ENCODE results near the gene PRRC2A. TPM values are rescaled to one million over a fixed set of nuclear protein-coding genes. Genes with fewer than 3 reads are reported as not detected.

The PRRC2A gene
- polyA plus RNA-seq, 1 donor from 2014 or later, result 39.9 TPM

DNA sequence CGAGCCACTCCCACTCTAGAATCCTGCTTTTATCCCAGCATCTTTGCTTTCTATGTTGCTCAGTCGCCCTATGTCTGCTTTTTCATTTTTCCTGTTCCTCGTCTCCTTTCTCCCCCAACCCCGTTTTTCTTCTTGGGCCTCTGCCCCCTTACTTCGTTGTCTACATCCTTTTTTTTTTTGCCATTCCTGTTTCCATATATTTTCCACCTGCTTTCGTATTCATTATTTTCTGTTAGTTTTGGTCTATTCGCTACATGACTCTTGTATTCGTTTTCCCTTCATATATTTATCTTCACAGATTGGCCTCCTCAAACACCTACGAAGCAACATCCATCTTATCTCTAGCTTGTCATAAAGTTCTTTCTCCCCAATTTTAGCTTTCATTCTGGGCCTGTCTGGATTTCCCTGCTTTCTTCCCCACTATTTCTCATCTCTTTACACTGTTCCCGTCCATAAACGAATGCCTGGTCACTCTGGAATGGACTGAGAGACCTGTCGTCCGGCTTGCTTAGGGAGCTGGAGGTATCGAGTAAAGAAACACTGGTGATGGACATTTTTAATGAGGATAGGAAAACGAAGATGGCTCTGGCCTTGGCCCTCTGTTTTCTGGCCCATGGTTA lies 915 bp downstream of the PRRC2A start:
- peaks cover 5% of the 10 kb centered on the region for H3K36me3 ChIP-seq (ENCODE audit: insufficient read depth, low read length)
- no peaks in the 10 kb centered on the region for H3F3A ChIP-seq (ENCODE audit: insufficient read depth, low read length, poor library complexity, severe bottlenecking)
- no peaks in the 10 kb centered on the region for H3K27me3 ChIP-seq (ENCODE audit: insufficient read depth, low read depth, low read length)
- peak overlapping the region; percentile 100 for H3K4me2 ChIP-seq (ENCODE audit: low read length)
- no peaks in the 10 kb centered on the region for H3K9me3 ChIP-seq (ENCODE audit: low read length)
- TF ChIP-seq, protein P1, sequence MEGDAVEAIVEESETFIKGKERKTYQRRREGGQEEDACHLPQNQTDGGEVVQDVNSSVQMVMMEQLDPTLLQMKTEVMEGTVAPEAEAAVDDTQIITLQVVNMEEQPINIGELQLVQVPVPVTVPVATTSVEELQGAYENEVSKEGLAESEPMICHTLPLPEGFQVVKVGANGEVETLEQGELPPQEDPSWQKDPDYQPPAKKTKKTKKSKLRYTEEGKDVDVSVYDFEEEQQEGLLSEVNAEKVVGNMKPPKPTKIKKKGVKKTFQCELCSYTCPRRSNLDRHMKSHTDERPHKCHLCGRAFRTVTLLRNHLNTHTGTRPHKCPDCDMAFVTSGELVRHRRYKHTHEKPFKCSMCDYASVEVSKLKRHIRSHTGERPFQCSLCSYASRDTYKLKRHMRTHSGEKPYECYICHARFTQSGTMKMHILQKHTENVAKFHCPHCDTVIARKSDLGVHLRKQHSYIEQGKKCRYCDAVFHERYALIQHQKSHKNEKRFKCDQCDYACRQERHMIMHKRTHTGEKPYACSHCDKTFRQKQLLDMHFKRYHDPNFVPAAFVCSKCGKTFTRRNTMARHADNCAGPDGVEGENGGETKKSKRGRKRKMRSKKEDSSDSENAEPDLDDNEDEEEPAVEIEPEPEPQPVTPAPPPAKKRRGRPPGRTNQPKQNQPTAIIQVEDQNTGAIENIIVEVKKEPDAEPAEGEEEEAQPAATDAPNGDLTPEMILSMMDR (IDR thresholded peaks at IDR 0.05; ENCODE audit: poor library complexity, severe bottlenecking), result no peak
- TF ChIP-seq EP300 (conservative IDR thresholded peaks at IDR 0.05; ENCODE audit: poor library complexity, severe bottlenecking), result no peak
- TF ChIP-seq RAD21 (conservative IDR thresholded peaks at IDR 0.05), result no peak
- no peak for TF ChIP-seq SMC3 (conservative IDR thresholded peaks at IDR 0.05; ENCODE audit: poor library complexity)
- TF ChIP-seq TAF1 (IDR thresholded peaks at IDR 0.05; ENCODE audit: low read depth), result no peak
- no peak for TF ChIP-seq EZH2 (IDR thresholded peaks at IDR 0.05; ENCODE audit: borderline replicate concordance, insufficient read depth, low read length, poor library complexity, severe bottlenecking)
- no peak for TF ChIP-seq MXI1 (conservative IDR thresholded peaks at IDR 0.05; ENCODE audit: poor library complexity, severe bottlenecking)
- peak overlapping the region; percentile 99 for H3K27ac ChIP-seq (ENCODE audit: low read length)
- peak overlapping the region; percentile 100 for H3K9ac ChIP-seq (ENCODE audit: low read length)
- no peaks in the 10 kb centered on the region for H4K20me1 ChIP-seq (ENCODE audit: insufficient read depth)
- H3K4me3 ChIP-seq (ENCODE audit: low read length), result peak overlapping the region; percentile 93
- H3K9me2 ChIP-seq (ENCODE audit: insufficient read depth, low read length), result no peaks in the 10 kb centered on the region
- H3K79me2 ChIP-seq (replicated peaks; ENCODE audit: insufficient read depth, low read length), result peaks cover 45% of the 10 kb centered on the region
- H2AFZ ChIP-seq (ENCODE audit: low read depth, low read length), result peak overlapping the region; percentile 88

DNA sequence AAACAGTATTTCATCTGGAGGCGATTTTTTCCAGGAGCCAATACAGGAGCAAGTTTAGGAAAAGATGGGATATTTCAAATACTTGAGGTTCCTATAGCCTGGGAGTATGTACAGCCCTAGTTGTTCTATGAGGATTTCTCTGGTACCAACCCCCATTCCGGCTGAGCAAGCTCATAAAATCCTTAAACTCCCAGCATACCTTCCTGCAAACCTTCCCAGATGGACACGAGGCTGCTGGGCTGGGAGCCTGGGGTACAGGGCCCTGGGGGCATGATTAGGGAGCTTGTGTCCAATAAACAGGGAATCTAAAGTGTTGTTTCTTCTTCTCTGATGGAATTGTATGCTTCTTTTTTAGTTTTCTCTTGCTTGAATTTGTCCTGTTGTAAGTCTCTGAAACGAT lies 1.5 kb downstream of the PRRC2A start:
- Histone ChIP-seq H3K79me2 (replicated peaks; ENCODE audit: insufficient read depth, low read length) (peaks cover 49% of the 10 kb centered on the region), H3K27ac (ENCODE audit: low read length) (peak overlapping the region; percentile 99), H3K4me3 (ENCODE audit: low read length) (peak overlapping the region; percentile 93)

DNA sequence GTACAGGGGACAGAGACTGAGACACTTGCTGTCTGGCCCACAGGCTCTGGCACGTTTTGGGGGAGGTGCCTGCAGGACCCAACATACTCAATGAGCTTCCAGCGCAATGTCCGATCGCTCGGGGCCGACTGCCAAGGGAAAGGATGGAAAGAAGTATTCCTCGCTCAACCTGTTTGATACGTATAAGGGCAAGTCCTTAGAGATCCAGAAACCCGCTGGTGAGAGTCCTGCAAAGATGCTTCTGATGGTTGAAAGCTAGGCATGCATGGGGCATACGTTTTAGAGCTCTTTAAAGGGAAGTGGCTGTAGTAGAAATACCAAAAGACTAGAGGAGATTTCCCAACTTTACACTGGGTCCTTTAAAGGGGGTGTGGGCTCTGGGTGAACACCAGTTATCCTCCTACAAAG lies 2.2 kb downstream of the PRRC2A start:
- Histone ChIP-seq H3K4me3 (ENCODE audit: low read length) (peak overlapping the region; percentile 93), H3K4me2 (ENCODE audit: low read length) (peak overlapping the region; percentile 100), H2AFZ (ENCODE audit: low read depth, low read length) (no peak overlapping the region), H3K27ac (ENCODE audit: low read length) (peak overlapping the region; percentile 99), H4K20me1 (ENCODE audit: insufficient read depth) (no peaks in the 10 kb centered on the region), H3K27me3 (ENCODE audit: insufficient read depth, low read depth, low read length) (no peaks in the 10 kb centered on the region), H3K9me2 (ENCODE audit: insufficient read depth, low read length) (no peaks in the 10 kb centered on the region), H3F3A (ENCODE audit: insufficient read depth, low read length, poor library complexity, severe bottlenecking) (no peaks in the 10 kb centered on the region), H3K79me2 (replicated peaks; ENCODE audit: insufficient read depth, low read length) (peaks cover 51% of the 10 kb centered on the region), H3K9me3 (ENCODE audit: low read length) (no peaks in the 10 kb centered on the region), H3K9ac (ENCODE audit: low read length) (peak overlapping the region; percentile 100), H3K36me3 (ENCODE audit: insufficient read depth, low read length) (peaks cover 5% of the 10 kb centered on the region)
- no peak for TF ChIP-seq POLR2AphosphoS5 (IDR thresholded peaks at IDR 0.05)
- TF ChIP-seq EZH2 (IDR thresholded peaks at IDR 0.05; ENCODE audit: borderline replicate concordance, insufficient read depth, low read length, poor library complexity, severe bottlenecking), result no peak
- TF ChIP-seq, protein P1 (IDR thresholded peaks at IDR 0.05; ENCODE audit: poor library complexity, severe bottlenecking), result no peak
- no peak for TF ChIP-seq TAF1 (IDR thresholded peaks at IDR 0.05; ENCODE audit: low read depth)
- TF ChIP-seq EP300 (conservative IDR thresholded peaks at IDR 0.05; ENCODE audit: poor library complexity, severe bottlenecking), result no peak
- no peak for TF ChIP-seq MXI1 (conservative IDR thresholded peaks at IDR 0.05; ENCODE audit: poor library complexity, severe bottlenecking)
- no peak for TF ChIP-seq RAD21 (conservative IDR thresholded peaks at IDR 0.05)
- TF ChIP-seq SMC3 (conservative IDR thresholded peaks at IDR 0.05; ENCODE audit: poor library complexity), result no peak
- TF ChIP-seq, protein P2, sequence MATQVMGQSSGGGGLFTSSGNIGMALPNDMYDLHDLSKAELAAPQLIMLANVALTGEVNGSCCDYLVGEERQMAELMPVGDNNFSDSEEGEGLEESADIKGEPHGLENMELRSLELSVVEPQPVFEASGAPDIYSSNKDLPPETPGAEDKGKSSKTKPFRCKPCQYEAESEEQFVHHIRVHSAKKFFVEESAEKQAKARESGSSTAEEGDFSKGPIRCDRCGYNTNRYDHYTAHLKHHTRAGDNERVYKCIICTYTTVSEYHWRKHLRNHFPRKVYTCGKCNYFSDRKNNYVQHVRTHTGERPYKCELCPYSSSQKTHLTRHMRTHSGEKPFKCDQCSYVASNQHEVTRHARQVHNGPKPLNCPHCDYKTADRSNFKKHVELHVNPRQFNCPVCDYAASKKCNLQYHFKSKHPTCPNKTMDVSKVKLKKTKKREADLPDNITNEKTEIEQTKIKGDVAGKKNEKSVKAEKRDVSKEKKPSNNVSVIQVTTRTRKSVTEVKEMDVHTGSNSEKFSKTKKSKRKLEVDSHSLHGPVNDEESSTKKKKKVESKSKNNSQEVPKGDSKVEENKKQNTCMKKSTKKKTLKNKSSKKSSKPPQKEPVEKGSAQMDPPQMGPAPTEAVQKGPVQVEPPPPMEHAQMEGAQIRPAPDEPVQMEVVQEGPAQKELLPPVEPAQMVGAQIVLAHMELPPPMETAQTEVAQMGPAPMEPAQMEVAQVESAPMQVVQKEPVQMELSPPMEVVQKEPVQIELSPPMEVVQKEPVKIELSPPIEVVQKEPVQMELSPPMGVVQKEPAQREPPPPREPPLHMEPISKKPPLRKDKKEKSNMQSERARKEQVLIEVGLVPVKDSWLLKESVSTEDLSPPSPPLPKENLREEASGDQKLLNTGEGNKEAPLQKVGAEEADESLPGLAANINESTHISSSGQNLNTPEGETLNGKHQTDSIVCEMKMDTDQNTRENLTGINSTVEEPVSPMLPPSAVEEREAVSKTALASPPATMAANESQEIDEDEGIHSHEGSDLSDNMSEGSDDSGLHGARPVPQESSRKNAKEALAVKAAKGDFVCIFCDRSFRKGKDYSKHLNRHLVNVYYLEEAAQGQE (IDR thresholded peaks at IDR 0.05; ENCODE audit: borderline replicate concordance), result no peak

More for the DNA sequence above, 1.5 kb downstream of the PRRC2A start:
- no peak overlapping the region for H2AFZ ChIP-seq (ENCODE audit: low read depth, low read length)
- H3K9me2 ChIP-seq (ENCODE audit: insufficient read depth, low read length), result no peaks in the 10 kb centered on the region
- H3K9me3 ChIP-seq (ENCODE audit: low read length), result no peaks in the 10 kb centered on the region
- no peaks in the 10 kb centered on the region for H3K27me3 ChIP-seq (ENCODE audit: insufficient read depth, low read depth, low read length)
- TF ChIP-seq SMC3 (conservative IDR thresholded peaks at IDR 0.05; ENCODE audit: poor library complexity), result no peak
- TF ChIP-seq TAF1 (IDR thresholded peaks at IDR 0.05; ENCODE audit: low read depth), result no peak
- no peak for TF ChIP-seq RAD21 (conservative IDR thresholded peaks at IDR 0.05)
- no peak for TF ChIP-seq EP300 (conservative IDR thresholded peaks at IDR 0.05; ENCODE audit: poor library complexity, severe bottlenecking)
- no peak for TF ChIP-seq MXI1 (conservative IDR thresholded peaks at IDR 0.05; ENCODE audit: poor library complexity, severe bottlenecking)
- TF ChIP-seq POLR2AphosphoS5 (IDR thresholded peaks at IDR 0.05), result no peak
- TF ChIP-seq EZH2 (IDR thresholded peaks at IDR 0.05; ENCODE audit: borderline replicate concordance, insufficient read depth, low read length, poor library complexity, severe bottlenecking), result no peak
- peaks cover 5% of the 10 kb centered on the region for H3K36me3 ChIP-seq (ENCODE audit: insufficient read depth, low read length)
- no peaks in the 10 kb centered on the region for H3F3A ChIP-seq (ENCODE audit: insufficient read depth, low read length, poor library complexity, severe bottlenecking)
- no peaks in the 10 kb centered on the region for H4K20me1 ChIP-seq (ENCODE audit: insufficient read depth)
- peak overlapping the region; percentile 100 for H3K9ac ChIP-seq (ENCODE audit: low read length)
- peak overlapping the region; percentile 100 for H3K4me2 ChIP-seq (ENCODE audit: low read length)

Measured in neural cell (in vitro differentiated cells).